ENCODE results near the gene ARSI.

The ARSI gene

DNA sequence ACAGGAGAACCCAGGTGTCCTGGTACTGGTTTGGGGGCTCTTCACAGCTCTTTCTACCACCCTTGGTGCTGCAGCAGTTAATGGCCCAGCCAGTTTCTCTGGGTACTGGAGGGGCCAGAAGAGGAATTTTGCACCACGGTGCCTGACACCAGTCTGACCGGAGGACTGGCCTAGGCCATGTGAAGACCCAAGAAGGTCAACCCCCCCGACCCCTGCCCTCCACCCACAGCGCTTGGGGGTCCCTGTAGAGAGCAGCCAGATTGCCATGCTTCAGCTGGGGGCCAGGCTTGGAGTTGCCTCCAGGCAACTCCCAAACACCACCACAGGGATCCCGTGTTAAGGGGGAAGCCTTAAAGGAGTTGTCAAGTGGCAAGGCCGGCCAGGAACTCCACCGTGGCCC, 6.2 kb downstream of the ARSI start:
- no peak for DNase-seq (ENCODE audit: low spot score)
- TF ChIP-seq, protein P1, sequence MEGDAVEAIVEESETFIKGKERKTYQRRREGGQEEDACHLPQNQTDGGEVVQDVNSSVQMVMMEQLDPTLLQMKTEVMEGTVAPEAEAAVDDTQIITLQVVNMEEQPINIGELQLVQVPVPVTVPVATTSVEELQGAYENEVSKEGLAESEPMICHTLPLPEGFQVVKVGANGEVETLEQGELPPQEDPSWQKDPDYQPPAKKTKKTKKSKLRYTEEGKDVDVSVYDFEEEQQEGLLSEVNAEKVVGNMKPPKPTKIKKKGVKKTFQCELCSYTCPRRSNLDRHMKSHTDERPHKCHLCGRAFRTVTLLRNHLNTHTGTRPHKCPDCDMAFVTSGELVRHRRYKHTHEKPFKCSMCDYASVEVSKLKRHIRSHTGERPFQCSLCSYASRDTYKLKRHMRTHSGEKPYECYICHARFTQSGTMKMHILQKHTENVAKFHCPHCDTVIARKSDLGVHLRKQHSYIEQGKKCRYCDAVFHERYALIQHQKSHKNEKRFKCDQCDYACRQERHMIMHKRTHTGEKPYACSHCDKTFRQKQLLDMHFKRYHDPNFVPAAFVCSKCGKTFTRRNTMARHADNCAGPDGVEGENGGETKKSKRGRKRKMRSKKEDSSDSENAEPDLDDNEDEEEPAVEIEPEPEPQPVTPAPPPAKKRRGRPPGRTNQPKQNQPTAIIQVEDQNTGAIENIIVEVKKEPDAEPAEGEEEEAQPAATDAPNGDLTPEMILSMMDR (IDR thresholded peaks at IDR 0.05; ENCODE audit: extremely low read depth, insufficient read depth, missing control alignments), result no peak
- in situ Hi-C loops (cut with MboI; ENCODE audit: low pct_unique_long_range_greater_than_20kb, low sequenced_read_pairs, unreplicated experiment), result no loop called here

DNA sequence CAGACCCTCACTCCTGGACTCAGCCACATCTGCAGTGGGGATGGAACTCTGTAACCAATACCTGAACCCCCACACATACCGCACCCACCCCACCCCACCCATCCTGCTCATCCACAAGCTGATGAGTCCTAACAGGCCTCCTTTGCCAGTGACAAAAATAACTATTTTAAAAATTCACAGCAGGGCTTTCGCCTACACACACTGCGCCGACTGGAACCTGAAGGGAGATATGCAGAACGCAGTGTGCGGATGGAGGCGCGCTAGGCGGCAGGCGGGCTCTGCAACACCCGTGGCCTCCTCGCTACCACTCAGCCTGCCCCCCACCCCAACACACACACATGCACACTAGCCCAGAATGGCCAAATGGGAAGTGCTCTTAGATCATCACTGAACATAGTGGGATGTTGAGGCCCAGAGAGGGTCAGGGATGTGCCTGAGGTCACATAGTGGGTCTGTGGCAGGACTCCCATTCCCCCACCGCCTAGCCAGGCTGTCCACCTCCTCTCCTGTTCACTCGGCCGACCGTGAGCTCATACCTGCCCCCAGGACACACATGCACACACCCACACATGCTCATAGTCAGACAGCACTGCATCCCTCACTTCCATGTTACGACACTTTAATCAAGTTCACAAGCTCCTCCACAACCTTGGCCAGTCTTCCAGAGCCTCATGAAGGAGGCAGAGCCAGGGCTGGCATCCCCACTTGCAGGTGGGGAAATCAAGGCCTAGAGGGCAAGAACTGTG, 6.8 kb downstream of the ARSI start:
- DNase-seq (ENCODE audit: low spot score), result no peak
- TF ChIP-seq, protein P1 (IDR thresholded peaks at IDR 0.05; ENCODE audit: extremely low read depth, insufficient read depth, missing control alignments), result no peak
- in situ Hi-C loops (cut with MboI; ENCODE audit: low pct_unique_long_range_greater_than_20kb, low sequenced_read_pairs, unreplicated experiment), result no loop called here

DNA sequence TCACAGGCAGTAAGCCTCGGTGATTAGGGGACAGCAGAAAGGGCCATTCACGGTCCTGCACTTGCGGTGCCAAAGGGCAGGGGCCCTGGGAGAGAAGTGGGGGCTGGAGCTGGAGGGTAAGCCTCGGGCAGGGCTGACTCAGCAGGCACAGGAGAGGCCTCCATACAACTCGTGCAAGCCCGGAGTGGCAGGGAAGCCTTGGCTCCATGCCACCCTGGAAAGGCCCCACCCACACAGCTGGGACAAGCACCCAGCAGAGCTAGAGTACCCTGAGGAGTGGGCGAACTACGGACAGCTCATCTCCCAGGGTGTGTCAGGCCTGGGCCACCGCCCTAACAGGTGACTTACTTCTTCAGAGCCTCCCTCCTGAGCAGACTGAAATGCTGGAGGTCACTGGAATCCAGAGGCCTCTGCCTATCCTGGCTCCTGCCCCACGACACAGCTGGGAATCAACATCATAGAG, 7.5 kb downstream of the ARSI start:
- DNase-seq (ENCODE audit: low spot score), result no peak
- in situ Hi-C loops (cut with MboI; ENCODE audit: low pct_unique_long_range_greater_than_20kb, low sequenced_read_pairs, unreplicated experiment), result no loop called here
- TF ChIP-seq, protein P1 (IDR thresholded peaks at IDR 0.05; ENCODE audit: extremely low read depth, insufficient read depth, missing control alignments), result no peak

DNA sequence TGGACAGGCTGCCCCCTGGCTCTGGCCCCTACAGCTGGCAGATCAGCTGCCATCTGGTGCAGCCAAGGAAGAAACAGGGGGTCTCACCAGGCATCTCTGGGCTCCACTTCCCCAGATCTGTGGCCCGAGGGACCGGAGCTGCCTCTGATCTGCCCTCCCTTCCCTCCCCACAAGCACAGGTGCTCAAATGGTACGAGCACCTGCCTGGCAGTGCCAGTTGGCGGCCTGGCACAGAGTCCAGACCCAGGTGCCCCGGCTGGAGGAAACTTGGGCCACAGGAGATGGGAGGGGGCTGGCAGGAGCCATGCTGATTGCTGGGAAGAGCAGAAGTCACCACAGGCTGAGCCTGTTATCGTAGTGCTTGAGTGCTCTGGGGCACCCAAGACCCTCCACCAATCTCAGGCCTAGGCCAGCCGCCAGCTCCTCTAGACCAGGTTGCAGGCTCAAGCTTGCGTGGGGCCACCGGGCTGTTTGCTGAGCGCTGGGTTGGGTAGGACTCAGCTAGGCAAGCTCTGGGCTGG, 8.1 kb downstream of the ARSI start:
- TF ChIP-seq, protein P1 (IDR thresholded peaks at IDR 0.05; ENCODE audit: extremely low read depth, insufficient read depth, missing control alignments), result no peak
- DNase-seq (ENCODE audit: low spot score), result no peak
- in situ Hi-C loops (cut with MboI; ENCODE audit: low pct_unique_long_range_greater_than_20kb, low sequenced_read_pairs, unreplicated experiment), result no loop called here

DNA sequence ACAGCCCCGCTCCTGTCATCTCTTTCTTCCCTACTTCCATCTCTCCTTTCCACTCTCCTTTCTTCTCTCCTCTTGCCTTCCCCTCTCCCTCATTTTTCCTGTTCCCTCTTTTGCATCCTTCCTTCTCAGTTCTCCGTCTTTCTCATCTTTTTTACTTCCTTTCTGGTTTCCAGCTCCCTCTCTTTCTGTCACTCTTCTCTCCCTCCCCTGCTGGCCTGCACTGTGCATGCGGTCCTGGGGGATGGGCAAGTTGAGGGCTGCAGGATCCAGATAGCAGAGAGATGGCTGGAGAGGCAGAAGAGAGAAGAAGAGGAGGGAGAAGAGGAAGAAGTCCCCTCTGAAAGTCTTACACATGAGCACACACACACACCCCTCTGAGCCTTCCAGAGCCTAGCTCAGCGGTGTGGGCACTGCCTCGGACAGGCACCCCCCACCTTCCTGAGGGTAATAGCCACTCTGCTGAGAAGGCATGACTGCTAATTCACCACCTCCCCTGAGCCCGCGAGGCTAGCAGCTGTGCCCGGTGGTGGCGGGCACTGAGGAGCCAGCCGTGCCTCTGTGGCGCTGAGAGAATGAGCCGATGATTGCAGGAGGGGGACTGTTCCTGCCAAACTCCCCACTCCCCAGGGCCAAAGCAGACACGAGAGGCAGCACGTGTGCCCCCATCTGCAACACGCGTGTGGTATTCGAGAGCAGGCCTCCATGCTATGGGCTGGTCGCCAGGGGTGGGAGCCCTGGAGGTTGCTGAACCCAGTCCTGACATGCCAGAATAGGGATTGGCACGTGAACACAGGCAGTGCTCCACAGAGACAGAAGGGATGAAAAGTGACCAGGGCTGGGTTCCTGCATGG, 9.4 kb downstream of the ARSI start:
- DNase-seq (ENCODE audit: low spot score), result no peak
- TF ChIP-seq, protein P1 (IDR thresholded peaks at IDR 0.05; ENCODE audit: extremely low read depth, insufficient read depth, missing control alignments), result no peak
- in situ Hi-C loops (cut with MboI; ENCODE audit: low pct_unique_long_range_greater_than_20kb, low sequenced_read_pairs, unreplicated experiment), result no loop called here

All from GM13977 (cell line).